Mesenchymal stem cell (in vitro differentiated cells and primary cell): ENCODE measurements around the gene SPRED3.

Source experiments
- DNase-seq: peaks from one replicate; pipeline ENCODE4 v3.0.0-alpha.2; 2013
- H2AFZ ChIP-seq: one replicate; pipeline ENCODE4 v1.6.1; 2013; ENCODE audit warnings: low read depth, mild to moderate bottlenecking, control low read depth, inconsistent platforms, low read length, moderate library complexity
- H2AK5ac ChIP-seq: 2 replicates; pipeline ENCODE4 v1.6.1; 2013; ENCODE audit warnings: low read length, moderate library complexity, mild to moderate bottlenecking, inconsistent platforms; ENCODE audit not compliant: severe bottlenecking
- H2BK120ac ChIP-seq: one replicate; pipeline ENCODE4 v1.6.1; 2013; ENCODE audit warnings: low read depth, mild to moderate bottlenecking, inconsistent platforms, low read length, moderate library complexity
- H2BK12ac ChIP-seq, 2 experiments: one replicate each; pipeline ENCODE4 v1.6.1; 2013; ENCODE audit warnings: inconsistent platforms in 2 of 2, low read length in 2 of 2, mild to moderate bottlenecking in 2 of 2, moderate library complexity in 2 of 2, control low read depth in 1 of 2
- H2BK15ac ChIP-seq: one replicate; pipeline ENCODE4 v1.6.1; 2013; ENCODE audit warnings: mild to moderate bottlenecking, low read depth, inconsistent platforms; ENCODE audit not compliant: poor library complexity, severe bottlenecking
- H2BK5ac ChIP-seq: 2 replicates; pipeline ENCODE4 v1.6.1; 2013; ENCODE audit warnings: low read depth, mild to moderate bottlenecking, low read length, control low read depth, inconsistent platforms; ENCODE audit not compliant: poor library complexity, severe bottlenecking
- H3K14ac ChIP-seq, 2 experiments: one replicate each; pipeline ENCODE4 v1.6.1; 2013; ENCODE audit warnings: inconsistent platforms in 2 of 2, low read length in 2 of 2, control low read depth in 1 of 2, mild to moderate bottlenecking in 1 of 2, moderate library complexity in 1 of 2
- H3K18ac ChIP-seq, 2 experiments: one replicate each; pipeline ENCODE4 v1.6.1; 2013; ENCODE audit warnings: inconsistent platforms in 2 of 2, low read length in 2 of 2, control low read depth in 1 of 2, low read depth in 1 of 2, mild to moderate bottlenecking in 1 of 2
- H3K23ac ChIP-seq, 2 experiments: one replicate each; pipeline ENCODE4 v1.6.1; 2013; ENCODE audit warnings: inconsistent platforms in 2 of 2, low read length in 2 of 2, mild to moderate bottlenecking in 2 of 2, moderate library complexity in 2 of 2, control low read depth in 1 of 2
- H3K27ac ChIP-seq: 2 replicates; pipeline ENCODE4 v1.5.1; 2013; ENCODE audit warnings: mild to moderate bottlenecking, moderate library complexity, low read length, control low read depth, inconsistent platforms; ENCODE audit not compliant: poor library complexity, severe bottlenecking
- H3K27me3 ChIP-seq, 2 experiments: 2 replicates each; pipeline versions ENCODE4 v1.6.1 to v1.7.0; 2013; ENCODE audit warnings: low read length in 2 of 2, mild to moderate bottlenecking in 2 of 2, moderate library complexity in 2 of 2, control low read depth in 1 of 2, inconsistent platforms in 1 of 2; ENCODE audit not compliant: control insufficient read depth in 1 of 2, insufficient read depth in 1 of 2
- H3K36me3 ChIP-seq, 2 experiments: 2 replicates each; pipeline versions ENCODE4 v1.6.1 to v1.7.0; 2013; ENCODE audit warnings: low read length in 2 of 2, control low read depth in 1 of 2, inconsistent platforms in 1 of 2, low read depth in 1 of 2, mild to moderate bottlenecking in 1 of 2; ENCODE audit not compliant: insufficient read depth in 2 of 2, control insufficient read depth in 1 of 2
- H3K4ac ChIP-seq, 2 experiments: one replicate each; pipeline ENCODE4 v1.6.1; 2013; ENCODE audit warnings: inconsistent platforms in 2 of 2, low read length in 2 of 2, mild to moderate bottlenecking in 2 of 2, moderate library complexity in 2 of 2, control low read depth in 1 of 2, low read depth in 1 of 2
- H3K4me1 ChIP-seq: 2 replicates; pipeline ENCODE4 v1.6.1; 2013; ENCODE audit warnings: low read depth, low read length, control low read depth; ENCODE audit not compliant: control insufficient read depth, insufficient read depth
- H3K4me2 ChIP-seq: 2 replicates; pipeline ENCODE4 v1.6.1; 2013; ENCODE audit warnings: low read length, mild to moderate bottlenecking, inconsistent platforms; ENCODE audit not compliant: poor library complexity, severe bottlenecking
- H3K4me3 ChIP-seq, 2 experiments: 2 replicates each; pipeline versions ENCODE4 v1.5.1 to v1.7.0; 2013; ENCODE audit warnings: low read length in 2 of 2, mild to moderate bottlenecking in 2 of 2, control low read depth in 1 of 2, low read depth in 1 of 2; ENCODE audit not compliant: insufficient read depth in 1 of 2
- H3K79me1 ChIP-seq: replicated peaks from 2 replicates; pipeline ENCODE4 v1.6.1; 2013; ENCODE audit warnings: mild to moderate bottlenecking, control low read depth, low read length, inconsistent platforms; ENCODE audit not compliant: poor library complexity, severe bottlenecking
- H3K9ac ChIP-seq: 2 replicates; pipeline ENCODE4 v1.7.0; 2013; ENCODE audit warnings: mild to moderate bottlenecking, low read length, moderate library complexity
- H3K9me3 ChIP-seq: 2 replicates; pipeline ENCODE4 v1.7.0; 2013; ENCODE audit warnings: mild to moderate bottlenecking, low read length; ENCODE audit not compliant: control insufficient read depth
- H4K8ac ChIP-seq: one replicate; pipeline ENCODE4 v1.6.1; 2013; ENCODE audit warnings: inconsistent platforms, mild to moderate bottlenecking, low read length, moderate library complexity
- H4K91ac ChIP-seq: one replicate; pipeline ENCODE4 v1.6.1; 2013; ENCODE audit warnings: mild to moderate bottlenecking, low read length, inconsistent platforms
- WGBS: methylation state at CpG from one replicate; pipeline ENCODE4 v1.1.7; 2013; ENCODE audit warnings: mixed read lengths; 5-methylcytosine and 5-hydroxymethylcytosine counted together

SPRED3 gene

DNA sequence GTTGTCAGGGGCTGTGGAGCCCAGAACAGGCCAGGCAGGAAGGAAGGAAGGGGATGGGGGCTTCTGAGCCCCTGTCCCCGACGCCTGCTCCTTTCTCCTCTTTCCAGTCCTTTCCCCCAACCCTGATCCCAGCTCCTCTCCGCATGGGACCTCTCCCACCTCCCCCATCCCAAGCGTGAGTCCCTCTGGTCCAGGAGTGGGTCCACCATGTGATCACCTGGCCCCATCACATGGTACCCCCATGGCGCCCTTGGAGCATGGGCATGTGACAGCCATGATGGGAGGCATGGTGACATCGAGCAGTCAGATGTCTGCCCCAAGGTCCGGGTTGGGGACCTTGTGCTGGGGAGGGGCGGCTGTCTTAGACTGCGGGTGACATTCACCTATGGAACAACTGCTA is 54.2 kb downstream of the SPRED3 start:
- H2BK120ac ChIP-seq: no peak overlapping the region
- no peak overlapping the region for H3K4ac ChIP-seq
- DNase-seq: no peak
- no peaks in the 10 kb centered on the region for H3K79me1 ChIP-seq
- no peak overlapping the region for H4K8ac ChIP-seq
- H3K36me3 ChIP-seq: no peaks in the 10 kb centered on the region
- no peak overlapping the region for H4K91ac ChIP-seq
- H3K27me3 ChIP-seq: peaks cover 16 to 25% of the 10 kb centered on the region in 2 experiments
- no peak overlapping the region for H3K9ac ChIP-seq
- WGBS: 88% methylated on average over 7 of the region's 9 CpGs
- H3K9me3 ChIP-seq: no peaks in the 10 kb centered on the region
- H3K4me3 ChIP-seq: no peak overlapping the region
- H3K18ac ChIP-seq: no peak overlapping the region
- H3K4me1 ChIP-seq: no peaks in the 10 kb centered on the region
- no peak overlapping the region for H3K14ac ChIP-seq
- no peak overlapping the region for H2BK5ac ChIP-seq
- H3K27ac ChIP-seq: no peak overlapping the region
- no peak overlapping the region for H3K4me2 ChIP-seq
- no peak overlapping the region for H2AK5ac ChIP-seq
- H2AFZ ChIP-seq: no peak overlapping the region
- H3K23ac ChIP-seq: no peak overlapping the region
- no peak overlapping the region for H2BK15ac ChIP-seq
- H2BK12ac ChIP-seq: no peak overlapping the region

DNA sequence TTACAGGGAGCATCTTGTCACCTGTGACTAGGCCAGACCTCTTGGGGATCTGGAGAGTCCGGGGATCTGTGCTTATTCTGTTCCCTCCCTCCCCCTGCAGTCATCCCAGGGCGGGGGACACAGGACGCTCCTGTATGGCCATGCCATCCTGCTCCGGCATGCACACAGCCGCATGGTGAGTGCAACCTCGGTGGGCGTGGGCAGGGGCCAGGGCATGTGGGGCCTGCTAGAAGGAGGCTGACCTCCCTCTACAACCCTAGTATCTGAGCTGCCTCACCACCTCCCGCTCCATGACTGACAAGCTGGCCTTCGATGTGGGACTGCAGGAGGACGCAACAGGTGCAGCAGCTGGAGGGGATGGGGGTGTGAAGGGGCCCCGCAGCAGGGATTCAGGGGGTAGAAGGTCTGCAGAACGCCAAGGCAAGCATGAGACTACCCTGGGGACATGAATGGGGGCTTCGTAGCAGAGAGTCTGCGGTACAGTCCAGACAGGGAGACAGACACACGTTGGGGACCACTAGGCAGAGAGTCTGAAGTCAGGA is 55.0 kb downstream of the SPRED3 start:
- Histone ChIP-seq H2AK5ac (no peak overlapping the region), H3K27me3 (peaks cover 20 to 27% of the 10 kb centered on the region in 2 experiments), H2BK120ac (no peak overlapping the region), H2BK12ac (no peak overlapping the region), H3K4me3 (no peak overlapping the region), H3K4me2 (no peak overlapping the region), H3K14ac (no peak overlapping the region), H3K4me1 (no peaks in the 10 kb centered on the region), H3K23ac (no peak overlapping the region), H2BK5ac (no peak overlapping the region), H3K36me3 (no peaks in the 10 kb centered on the region), H2BK15ac (no peak overlapping the region), H4K8ac (no peak overlapping the region), H3K18ac (no peak overlapping the region), H3K27ac (no peak overlapping the region), H3K79me1 (no peaks in the 10 kb centered on the region), H2AFZ (no peak overlapping the region), H4K91ac (no peak overlapping the region), H3K9ac (no peak overlapping the region), H3K9me3 (no peaks in the 10 kb centered on the region), H3K4ac (no peak overlapping the region)
- WGBS: 91% methylated on average over 15 of the region's 15 CpGs
- DNase-seq: no peak

DNA sequence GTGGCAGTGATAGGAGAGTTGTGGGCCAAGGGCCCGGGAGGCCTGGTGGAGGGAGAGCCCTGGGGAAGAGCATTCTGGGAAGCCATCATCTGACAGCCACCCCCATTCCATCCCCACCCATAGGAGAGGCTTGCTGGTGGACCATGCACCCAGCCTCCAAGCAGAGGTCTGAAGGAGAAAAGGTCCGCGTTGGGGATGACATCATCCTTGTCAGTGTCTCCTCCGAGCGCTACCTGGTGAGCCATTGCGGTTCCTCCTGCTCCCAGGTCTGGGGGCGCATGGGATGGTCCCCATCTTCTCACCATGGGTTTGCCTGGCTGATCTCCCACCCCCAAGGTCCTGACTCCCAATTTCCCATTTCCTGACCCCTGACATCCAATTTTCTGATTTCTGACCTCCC is 55.5 kb downstream of the SPRED3 start:
- Histone ChIP-seq H2BK5ac (no peak overlapping the region), H3K4me2 (no peak overlapping the region), H2BK12ac (no peak overlapping the region), H3K27ac (no peak overlapping the region), H3K4me3 (no peak overlapping the region), H2BK15ac (no peak overlapping the region), H3K14ac (no peak overlapping the region), H4K91ac (no peak overlapping the region), H4K8ac (no peak overlapping the region), H3K4me1 (no peaks in the 10 kb centered on the region), H3K9me3 (no peaks in the 10 kb centered on the region), H2AK5ac (no peak overlapping the region), H2AFZ (no peak overlapping the region), H3K36me3 (no peaks in the 10 kb centered on the region), H3K9ac (no peak overlapping the region), H3K27me3 (peaks cover 20 to 32% of the 10 kb centered on the region in 2 experiments), H3K18ac (no peak overlapping the region), H3K79me1 (no peaks in the 10 kb centered on the region), H3K23ac (no peak overlapping the region), H3K4ac (no peak overlapping the region), H2BK120ac (no peak overlapping the region)
- WGBS: 97% methylated on average over 7 of the region's 7 CpGs
- no peak for DNase-seq

DNA sequence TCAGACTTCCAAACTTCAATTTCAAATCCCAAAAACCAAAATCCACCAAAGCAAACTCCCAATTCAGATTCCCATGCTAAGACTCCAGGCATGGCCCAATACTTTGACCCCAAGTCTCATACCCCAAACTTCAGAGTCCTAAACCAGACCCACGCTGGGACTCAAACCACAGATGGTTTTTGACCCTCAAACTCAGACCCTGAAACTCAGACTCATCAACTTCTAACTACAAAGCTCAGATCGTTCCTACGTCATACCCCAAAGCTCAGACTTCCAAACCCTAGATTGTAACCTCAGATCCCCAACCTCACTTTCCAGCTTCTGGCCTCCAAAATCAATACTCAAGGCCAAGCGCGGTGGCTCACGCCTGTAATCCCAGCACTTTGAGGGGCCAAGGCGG is 56.9 kb downstream of the SPRED3 start:
- no peak overlapping the region for H3K9ac ChIP-seq
- no peak for DNase-seq
- 92% methylated on average over 7 of the region's 7 CpGs for WGBS
- H3K27ac ChIP-seq: no peak overlapping the region
- H3K36me3 ChIP-seq: no peaks in the 10 kb centered on the region
- H3K14ac ChIP-seq: no peak overlapping the region
- H2AK5ac ChIP-seq: no peak overlapping the region
- peaks cover 30 to 39% of the 10 kb centered on the region in 2 experiments for H3K27me3 ChIP-seq
- H2BK5ac ChIP-seq: no peak overlapping the region
- H3K18ac ChIP-seq: no peak overlapping the region
- no peak overlapping the region for H3K4me2 ChIP-seq
- H2BK15ac ChIP-seq: no peak overlapping the region
- no peak overlapping the region for H3K23ac ChIP-seq
- H3K9me3 ChIP-seq: no peaks in the 10 kb centered on the region
- H2AFZ ChIP-seq: no peak overlapping the region
- no peak overlapping the region for H3K4me3 ChIP-seq
- no peaks in the 10 kb centered on the region for H3K4me1 ChIP-seq
- no peak overlapping the region for H3K4ac ChIP-seq
- H3K79me1 ChIP-seq: no peaks in the 10 kb centered on the region
- no peak overlapping the region for H4K91ac ChIP-seq
- H2BK12ac ChIP-seq: no peak overlapping the region
- no peak overlapping the region for H2BK120ac ChIP-seq
- H4K8ac ChIP-seq: no peak overlapping the region
